ENCODE data around the gene KCNG2. TPM values are rescaled to one million over a fixed set of nuclear protein-coding genes. Genes with fewer than 3 reads are reported as not detected.

The KCNG2 gene
- polyA plus RNA-seq, 1 donor from 2014 or later, result not detected

DNA sequence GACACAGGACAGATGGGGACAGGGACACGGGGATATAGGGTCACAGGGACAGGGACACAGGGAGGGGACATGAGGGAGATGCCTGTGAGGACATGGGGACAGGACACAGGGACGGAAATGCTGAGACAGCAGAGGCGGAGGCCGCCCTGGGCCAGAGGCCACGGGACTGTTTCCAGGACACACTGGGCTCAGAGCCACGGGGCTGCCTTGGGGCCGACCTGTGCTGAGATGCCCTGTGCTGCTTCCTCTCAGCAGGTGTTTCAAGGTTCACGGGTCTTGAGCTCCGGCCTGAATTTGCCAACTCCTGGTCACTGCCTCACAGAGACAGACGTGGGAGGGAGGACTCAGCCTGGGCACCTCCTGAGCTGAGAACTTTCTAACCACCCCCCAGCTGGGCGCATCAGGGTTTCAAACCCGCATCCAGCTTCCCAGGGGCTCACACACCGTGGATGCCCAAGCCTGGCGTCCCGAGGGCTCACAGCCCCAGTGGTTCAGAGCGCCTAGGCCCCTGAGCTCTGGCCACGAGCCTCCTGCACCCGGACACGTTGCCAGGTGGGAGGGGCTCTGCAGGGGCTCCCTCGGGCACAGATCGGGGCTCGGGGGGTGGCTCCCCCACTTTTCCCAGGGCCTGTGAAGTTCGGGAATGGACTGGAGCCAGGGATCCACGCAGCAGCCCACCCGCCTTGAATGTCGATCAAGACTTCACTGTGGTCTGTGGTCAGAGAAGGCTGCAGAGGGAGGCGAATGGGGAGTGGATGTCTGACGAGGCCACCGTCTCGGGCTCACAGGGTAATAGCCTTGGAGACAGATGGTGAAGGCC, 89.7 kb downstream of the KCNG2 start:
- no peaks in the 10 kb centered on the region for H3K9me2 ChIP-seq (ENCODE audit: insufficient read depth, low read length)
- no peak overlapping the region for H3K27ac ChIP-seq (ENCODE audit: low read length)
- H3K9me3 ChIP-seq (ENCODE audit: low read length), result peaks cover 12% of the 10 kb centered on the region
- no peaks in the 10 kb centered on the region for H3K79me2 ChIP-seq (replicated peaks; ENCODE audit: insufficient read depth, low read length)
- no peak overlapping the region for H3K4me2 ChIP-seq (ENCODE audit: low read length)
- no peak overlapping the region for H2AFZ ChIP-seq (ENCODE audit: low read depth, low read length)
- no peaks in the 10 kb centered on the region for H3K36me3 ChIP-seq (ENCODE audit: insufficient read depth, low read length)
- H3K9ac ChIP-seq (ENCODE audit: low read length), result no peak overlapping the region
- no peaks in the 10 kb centered on the region for H3F3A ChIP-seq (ENCODE audit: insufficient read depth, low read length, poor library complexity, severe bottlenecking)
- no peaks in the 10 kb centered on the region for H3K27me3 ChIP-seq (ENCODE audit: insufficient read depth, low read depth, low read length)
- H4K20me1 ChIP-seq (ENCODE audit: insufficient read depth), result no peaks in the 10 kb centered on the region
- H3K4me3 ChIP-seq (ENCODE audit: low read length), result no peak overlapping the region
- TF ChIP-seq, protein P1, sequence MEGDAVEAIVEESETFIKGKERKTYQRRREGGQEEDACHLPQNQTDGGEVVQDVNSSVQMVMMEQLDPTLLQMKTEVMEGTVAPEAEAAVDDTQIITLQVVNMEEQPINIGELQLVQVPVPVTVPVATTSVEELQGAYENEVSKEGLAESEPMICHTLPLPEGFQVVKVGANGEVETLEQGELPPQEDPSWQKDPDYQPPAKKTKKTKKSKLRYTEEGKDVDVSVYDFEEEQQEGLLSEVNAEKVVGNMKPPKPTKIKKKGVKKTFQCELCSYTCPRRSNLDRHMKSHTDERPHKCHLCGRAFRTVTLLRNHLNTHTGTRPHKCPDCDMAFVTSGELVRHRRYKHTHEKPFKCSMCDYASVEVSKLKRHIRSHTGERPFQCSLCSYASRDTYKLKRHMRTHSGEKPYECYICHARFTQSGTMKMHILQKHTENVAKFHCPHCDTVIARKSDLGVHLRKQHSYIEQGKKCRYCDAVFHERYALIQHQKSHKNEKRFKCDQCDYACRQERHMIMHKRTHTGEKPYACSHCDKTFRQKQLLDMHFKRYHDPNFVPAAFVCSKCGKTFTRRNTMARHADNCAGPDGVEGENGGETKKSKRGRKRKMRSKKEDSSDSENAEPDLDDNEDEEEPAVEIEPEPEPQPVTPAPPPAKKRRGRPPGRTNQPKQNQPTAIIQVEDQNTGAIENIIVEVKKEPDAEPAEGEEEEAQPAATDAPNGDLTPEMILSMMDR (IDR thresholded peaks at IDR 0.05; ENCODE audit: poor library complexity, severe bottlenecking), result no peak
- TF ChIP-seq, protein P2, sequence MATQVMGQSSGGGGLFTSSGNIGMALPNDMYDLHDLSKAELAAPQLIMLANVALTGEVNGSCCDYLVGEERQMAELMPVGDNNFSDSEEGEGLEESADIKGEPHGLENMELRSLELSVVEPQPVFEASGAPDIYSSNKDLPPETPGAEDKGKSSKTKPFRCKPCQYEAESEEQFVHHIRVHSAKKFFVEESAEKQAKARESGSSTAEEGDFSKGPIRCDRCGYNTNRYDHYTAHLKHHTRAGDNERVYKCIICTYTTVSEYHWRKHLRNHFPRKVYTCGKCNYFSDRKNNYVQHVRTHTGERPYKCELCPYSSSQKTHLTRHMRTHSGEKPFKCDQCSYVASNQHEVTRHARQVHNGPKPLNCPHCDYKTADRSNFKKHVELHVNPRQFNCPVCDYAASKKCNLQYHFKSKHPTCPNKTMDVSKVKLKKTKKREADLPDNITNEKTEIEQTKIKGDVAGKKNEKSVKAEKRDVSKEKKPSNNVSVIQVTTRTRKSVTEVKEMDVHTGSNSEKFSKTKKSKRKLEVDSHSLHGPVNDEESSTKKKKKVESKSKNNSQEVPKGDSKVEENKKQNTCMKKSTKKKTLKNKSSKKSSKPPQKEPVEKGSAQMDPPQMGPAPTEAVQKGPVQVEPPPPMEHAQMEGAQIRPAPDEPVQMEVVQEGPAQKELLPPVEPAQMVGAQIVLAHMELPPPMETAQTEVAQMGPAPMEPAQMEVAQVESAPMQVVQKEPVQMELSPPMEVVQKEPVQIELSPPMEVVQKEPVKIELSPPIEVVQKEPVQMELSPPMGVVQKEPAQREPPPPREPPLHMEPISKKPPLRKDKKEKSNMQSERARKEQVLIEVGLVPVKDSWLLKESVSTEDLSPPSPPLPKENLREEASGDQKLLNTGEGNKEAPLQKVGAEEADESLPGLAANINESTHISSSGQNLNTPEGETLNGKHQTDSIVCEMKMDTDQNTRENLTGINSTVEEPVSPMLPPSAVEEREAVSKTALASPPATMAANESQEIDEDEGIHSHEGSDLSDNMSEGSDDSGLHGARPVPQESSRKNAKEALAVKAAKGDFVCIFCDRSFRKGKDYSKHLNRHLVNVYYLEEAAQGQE (IDR thresholded peaks at IDR 0.05; ENCODE audit: borderline replicate concordance), result no peak

DNA sequence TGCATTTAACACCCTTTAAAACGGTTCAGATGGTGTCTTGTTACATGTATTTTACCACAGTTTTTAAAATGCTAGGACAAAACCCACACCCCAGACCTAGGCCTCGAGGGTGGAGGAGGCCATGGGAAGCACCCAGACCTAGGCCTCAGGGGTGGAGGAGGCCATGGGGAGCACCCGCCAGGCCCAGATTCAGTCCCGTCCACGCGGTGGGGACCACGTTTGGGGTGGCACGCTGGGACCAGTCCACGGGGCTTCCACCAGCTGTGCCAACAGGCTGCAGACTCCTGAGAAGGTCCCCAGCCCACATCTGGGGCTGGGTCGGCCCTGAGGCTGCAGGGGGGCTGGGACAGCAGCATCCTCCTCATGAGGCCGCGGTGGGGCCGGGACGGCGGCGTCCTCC, 90.3 kb downstream of the KCNG2 start:
- Histone ChIP-seq H2AFZ (ENCODE audit: low read depth, low read length) (no peak overlapping the region), H3K9me3 (ENCODE audit: low read length) (peaks cover 13% of the 10 kb centered on the region), H3K79me2 (replicated peaks; ENCODE audit: insufficient read depth, low read length) (no peaks in the 10 kb centered on the region), H3K27ac (ENCODE audit: low read length) (no peak overlapping the region), H3K4me3 (ENCODE audit: low read length) (no peak overlapping the region), H3F3A (ENCODE audit: insufficient read depth, low read length, poor library complexity, severe bottlenecking) (no peaks in the 10 kb centered on the region), H4K20me1 (ENCODE audit: insufficient read depth) (no peaks in the 10 kb centered on the region), H3K36me3 (ENCODE audit: insufficient read depth, low read length) (no peaks in the 10 kb centered on the region), H3K4me2 (ENCODE audit: low read length) (no peak overlapping the region), H3K27me3 (ENCODE audit: insufficient read depth, low read depth, low read length) (no peaks in the 10 kb centered on the region), H3K9ac (ENCODE audit: low read length) (no peak overlapping the region), H3K9me2 (ENCODE audit: insufficient read depth, low read length) (no peaks in the 10 kb centered on the region)
- TF ChIP-seq, protein P2 (IDR thresholded peaks at IDR 0.05; ENCODE audit: borderline replicate concordance), result no peak
- TF ChIP-seq, protein P1 (IDR thresholded peaks at IDR 0.05; ENCODE audit: poor library complexity, severe bottlenecking), result no peak
- TF ChIP-seq EZH2 (IDR thresholded peaks at IDR 0.05; ENCODE audit: borderline replicate concordance, insufficient read depth, low read length, poor library complexity, severe bottlenecking) (no peak), MXI1 (conservative IDR thresholded peaks at IDR 0.05; ENCODE audit: poor library complexity, severe bottlenecking) (no peak), TAF1 (IDR thresholded peaks at IDR 0.05; ENCODE audit: low read depth) (no peak), RAD21 (conservative IDR thresholded peaks at IDR 0.05) (no peak), EP300 (conservative IDR thresholded peaks at IDR 0.05; ENCODE audit: poor library complexity, severe bottlenecking) (no peak), SMC3 (conservative IDR thresholded peaks at IDR 0.05; ENCODE audit: poor library complexity) (no peak), POLR2AphosphoS5 (IDR thresholded peaks at IDR 0.05) (no peak)
